Loucy (cell line): ENCODE results near the gene SMAP1.

Source experiments
- EZH2phosphoT487 ChIP-seq: fragments of 200-600 bp; IDR thresholded peaks from 2 replicates; pipeline ENCODE4 v1.6.1; 2018; ENCODE audit warnings: antibody characterized with exemption, mild to moderate bottlenecking, moderate library complexity, borderline replicate concordance
- TF ChIP-seq, protein P1 (sequence below): fragments of 200-600 bp; sonication (generic); conservative IDR thresholded peaks from 2 replicates; pipeline ENCODE4 v1.5.1; 2014; ENCODE audit warnings: mild to moderate bottlenecking, antibody characterized with exemption, low read length

DNA sequence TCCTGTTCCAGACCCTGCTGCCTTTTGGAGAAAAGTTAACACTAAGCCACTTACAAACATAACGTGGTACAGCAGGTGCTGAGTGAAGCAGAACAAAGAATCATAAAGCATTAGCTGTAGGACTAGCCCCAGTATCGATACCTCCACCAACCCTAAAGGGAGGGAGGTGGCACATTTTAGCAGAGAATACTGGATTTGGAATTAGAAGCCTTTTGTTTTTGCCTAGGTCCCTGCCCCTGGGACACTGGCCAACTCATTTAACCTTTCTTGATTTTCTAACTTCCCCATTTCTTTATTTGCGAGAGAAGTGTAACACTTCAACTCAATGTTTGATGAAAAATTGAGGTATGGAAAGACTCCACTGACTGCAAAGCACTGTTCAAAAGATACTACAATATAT is 195.7 kb downstream of the SMAP1 start:
- no peak for TF ChIP-seq EZH2phosphoT487
- TF ChIP-seq, protein P1, sequence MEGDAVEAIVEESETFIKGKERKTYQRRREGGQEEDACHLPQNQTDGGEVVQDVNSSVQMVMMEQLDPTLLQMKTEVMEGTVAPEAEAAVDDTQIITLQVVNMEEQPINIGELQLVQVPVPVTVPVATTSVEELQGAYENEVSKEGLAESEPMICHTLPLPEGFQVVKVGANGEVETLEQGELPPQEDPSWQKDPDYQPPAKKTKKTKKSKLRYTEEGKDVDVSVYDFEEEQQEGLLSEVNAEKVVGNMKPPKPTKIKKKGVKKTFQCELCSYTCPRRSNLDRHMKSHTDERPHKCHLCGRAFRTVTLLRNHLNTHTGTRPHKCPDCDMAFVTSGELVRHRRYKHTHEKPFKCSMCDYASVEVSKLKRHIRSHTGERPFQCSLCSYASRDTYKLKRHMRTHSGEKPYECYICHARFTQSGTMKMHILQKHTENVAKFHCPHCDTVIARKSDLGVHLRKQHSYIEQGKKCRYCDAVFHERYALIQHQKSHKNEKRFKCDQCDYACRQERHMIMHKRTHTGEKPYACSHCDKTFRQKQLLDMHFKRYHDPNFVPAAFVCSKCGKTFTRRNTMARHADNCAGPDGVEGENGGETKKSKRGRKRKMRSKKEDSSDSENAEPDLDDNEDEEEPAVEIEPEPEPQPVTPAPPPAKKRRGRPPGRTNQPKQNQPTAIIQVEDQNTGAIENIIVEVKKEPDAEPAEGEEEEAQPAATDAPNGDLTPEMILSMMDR = no peak
